HL-60 (cell line): ENCODE data around the gene TAB2.
"Not testable (repeated sequence)": the region's sequence is repeated elsewhere in the genome, so short reads cannot be mapped to it uniquely, and the experiment has no call there.

Experiments used
- POLR2AphosphoS5 ChIP-seq: IDR thresholded peaks from 2 replicates; pipeline ENCODE4 v1.6.1; 2012; ENCODE audit warnings: low read depth
- TF ChIP-seq, protein P1 (sequence below): IDR thresholded peaks from one replicate; pipeline ENCODE4 v1.5.1; 2011; ENCODE audit warnings: low read length, control low read depth, inconsistent platforms; ENCODE audit not compliant: insufficient read depth

DNA sequence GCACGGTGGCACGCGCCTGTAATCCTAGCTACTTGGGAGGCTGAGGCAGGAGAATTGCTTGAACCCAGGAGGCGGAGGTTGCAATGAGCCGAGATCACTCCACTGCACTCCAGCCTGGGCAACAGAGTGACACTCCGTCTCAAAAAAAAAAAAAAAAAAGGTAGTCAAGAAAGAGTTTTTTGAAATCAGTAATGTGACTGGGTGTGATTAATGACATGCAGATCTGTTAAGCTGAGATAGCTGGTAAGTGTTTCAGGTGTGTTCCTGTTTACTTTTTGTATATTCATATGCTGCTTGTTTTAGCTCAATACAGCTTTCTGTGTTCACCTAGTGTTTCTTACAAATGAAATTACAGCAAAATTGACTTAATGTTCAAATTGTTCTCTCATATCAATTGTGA lies 31.8 kb downstream of the TAB2 start:
- TF ChIP-seq, protein P1, sequence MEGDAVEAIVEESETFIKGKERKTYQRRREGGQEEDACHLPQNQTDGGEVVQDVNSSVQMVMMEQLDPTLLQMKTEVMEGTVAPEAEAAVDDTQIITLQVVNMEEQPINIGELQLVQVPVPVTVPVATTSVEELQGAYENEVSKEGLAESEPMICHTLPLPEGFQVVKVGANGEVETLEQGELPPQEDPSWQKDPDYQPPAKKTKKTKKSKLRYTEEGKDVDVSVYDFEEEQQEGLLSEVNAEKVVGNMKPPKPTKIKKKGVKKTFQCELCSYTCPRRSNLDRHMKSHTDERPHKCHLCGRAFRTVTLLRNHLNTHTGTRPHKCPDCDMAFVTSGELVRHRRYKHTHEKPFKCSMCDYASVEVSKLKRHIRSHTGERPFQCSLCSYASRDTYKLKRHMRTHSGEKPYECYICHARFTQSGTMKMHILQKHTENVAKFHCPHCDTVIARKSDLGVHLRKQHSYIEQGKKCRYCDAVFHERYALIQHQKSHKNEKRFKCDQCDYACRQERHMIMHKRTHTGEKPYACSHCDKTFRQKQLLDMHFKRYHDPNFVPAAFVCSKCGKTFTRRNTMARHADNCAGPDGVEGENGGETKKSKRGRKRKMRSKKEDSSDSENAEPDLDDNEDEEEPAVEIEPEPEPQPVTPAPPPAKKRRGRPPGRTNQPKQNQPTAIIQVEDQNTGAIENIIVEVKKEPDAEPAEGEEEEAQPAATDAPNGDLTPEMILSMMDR: not testable (repeated sequence)
- TF ChIP-seq POLR2AphosphoS5: not testable (repeated sequence)
